ENCODE measurements around the gene MLEC. TPM values are rescaled to one million over a fixed set of nuclear protein-coding genes. Genes with fewer than 3 reads are reported as not detected.

Gene MLEC
- total RNA-seq, 4 donors from 2014 or later: 65.1 to 94.1 (median 85.8) TPM

DNA sequence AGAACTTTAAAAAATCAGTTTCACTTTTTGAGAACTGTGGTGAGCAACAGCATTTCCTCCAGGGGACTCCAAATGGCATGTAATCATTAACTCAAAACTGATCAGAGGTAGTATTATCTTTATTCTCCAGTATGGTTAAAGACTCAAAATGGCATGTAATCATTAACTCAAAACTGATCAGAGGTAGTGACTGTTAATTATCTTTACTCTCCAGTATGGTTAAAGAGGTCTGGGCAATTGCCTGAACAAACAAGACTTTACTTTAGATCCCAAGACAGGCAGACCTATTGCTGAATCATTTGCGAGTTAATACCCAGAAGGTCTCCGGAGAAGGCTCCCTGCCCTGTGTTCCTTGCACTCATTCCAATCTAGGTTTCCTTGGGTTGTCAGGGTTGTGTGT, 32.1 kb downstream of the MLEC start:
- TF ChIP-seq, protein P1, sequence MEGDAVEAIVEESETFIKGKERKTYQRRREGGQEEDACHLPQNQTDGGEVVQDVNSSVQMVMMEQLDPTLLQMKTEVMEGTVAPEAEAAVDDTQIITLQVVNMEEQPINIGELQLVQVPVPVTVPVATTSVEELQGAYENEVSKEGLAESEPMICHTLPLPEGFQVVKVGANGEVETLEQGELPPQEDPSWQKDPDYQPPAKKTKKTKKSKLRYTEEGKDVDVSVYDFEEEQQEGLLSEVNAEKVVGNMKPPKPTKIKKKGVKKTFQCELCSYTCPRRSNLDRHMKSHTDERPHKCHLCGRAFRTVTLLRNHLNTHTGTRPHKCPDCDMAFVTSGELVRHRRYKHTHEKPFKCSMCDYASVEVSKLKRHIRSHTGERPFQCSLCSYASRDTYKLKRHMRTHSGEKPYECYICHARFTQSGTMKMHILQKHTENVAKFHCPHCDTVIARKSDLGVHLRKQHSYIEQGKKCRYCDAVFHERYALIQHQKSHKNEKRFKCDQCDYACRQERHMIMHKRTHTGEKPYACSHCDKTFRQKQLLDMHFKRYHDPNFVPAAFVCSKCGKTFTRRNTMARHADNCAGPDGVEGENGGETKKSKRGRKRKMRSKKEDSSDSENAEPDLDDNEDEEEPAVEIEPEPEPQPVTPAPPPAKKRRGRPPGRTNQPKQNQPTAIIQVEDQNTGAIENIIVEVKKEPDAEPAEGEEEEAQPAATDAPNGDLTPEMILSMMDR (IDR thresholded peaks at IDR 0.05; ENCODE audit: low read depth): no peak

DNA sequence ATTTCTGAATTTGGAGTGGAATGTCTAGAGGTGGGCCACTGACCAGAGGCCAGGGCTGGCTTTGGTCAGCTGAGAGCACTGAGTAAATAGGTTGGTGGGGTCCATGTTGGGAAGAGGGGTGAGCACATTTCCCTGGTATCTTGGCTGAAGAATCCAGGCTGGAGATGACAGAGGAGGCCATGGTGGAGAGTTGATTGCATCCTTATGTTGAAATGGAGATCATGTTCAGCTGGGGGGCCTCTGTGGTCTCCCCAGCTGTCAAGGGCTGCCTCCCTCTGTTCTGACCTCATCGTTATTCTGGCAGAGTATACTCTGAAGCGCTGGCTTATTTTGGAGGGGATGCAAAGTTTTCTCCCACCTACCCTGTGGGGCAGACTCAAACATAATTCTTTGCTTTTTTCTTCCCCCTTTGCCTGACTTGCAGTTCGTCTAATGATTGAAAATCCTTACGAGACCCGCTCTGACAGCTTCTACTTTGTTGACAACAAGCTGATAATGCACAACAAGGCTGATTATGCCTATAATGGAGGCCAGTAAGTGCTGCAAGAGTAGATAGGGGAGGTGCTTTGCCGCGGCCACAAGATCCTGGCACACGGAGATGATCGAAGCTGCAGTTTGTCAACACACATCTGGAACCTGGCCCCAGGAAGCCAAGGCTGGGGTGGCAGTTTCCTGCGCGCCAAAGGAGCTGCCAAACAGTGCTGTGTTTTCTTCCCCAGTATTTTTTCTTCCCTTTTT, 32.7 kb downstream of the MLEC start:
- TF ChIP-seq, protein P1 (IDR thresholded peaks at IDR 0.05; ENCODE audit: low read depth): no peak

DNA sequence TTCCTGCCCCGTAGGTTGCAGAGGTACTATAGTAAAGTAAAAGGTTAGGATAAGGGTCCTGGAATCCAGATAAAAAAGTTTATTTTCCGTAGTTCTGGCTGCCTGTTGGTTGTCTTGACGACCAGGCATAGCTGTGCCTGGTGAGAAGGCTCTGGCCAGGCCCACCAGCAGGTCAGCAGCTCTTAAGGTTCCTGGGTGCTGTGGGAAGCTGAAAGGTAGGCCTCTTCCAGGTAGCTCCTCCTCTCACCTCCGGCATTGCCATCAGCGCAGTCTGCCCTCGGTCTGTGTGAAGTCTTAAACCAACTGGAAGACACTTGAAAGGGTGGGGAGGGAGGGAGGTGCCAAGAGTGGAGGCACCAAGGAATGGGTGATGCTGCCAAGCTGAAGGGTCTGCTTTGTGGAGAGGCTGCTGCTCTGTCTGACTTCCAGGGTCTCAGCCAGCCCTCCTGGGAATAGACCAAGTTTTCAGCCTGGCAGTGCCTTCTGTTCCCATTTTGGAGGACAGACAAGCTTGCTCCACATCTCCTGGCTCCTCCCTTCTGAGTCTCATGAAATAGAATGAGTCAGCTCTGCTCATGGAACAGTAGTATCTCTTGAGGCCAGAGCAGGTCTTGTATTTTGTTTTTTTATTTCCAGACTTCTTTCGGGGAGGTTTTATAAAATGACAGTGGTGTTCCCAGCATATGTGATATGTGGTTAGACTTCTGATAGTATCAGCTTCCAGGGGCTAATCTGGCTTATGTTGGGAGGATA, 33.5 kb downstream of the MLEC start:
- TF ChIP-seq, protein P1 (IDR thresholded peaks at IDR 0.05; ENCODE audit: low read depth): no peak

DNA sequence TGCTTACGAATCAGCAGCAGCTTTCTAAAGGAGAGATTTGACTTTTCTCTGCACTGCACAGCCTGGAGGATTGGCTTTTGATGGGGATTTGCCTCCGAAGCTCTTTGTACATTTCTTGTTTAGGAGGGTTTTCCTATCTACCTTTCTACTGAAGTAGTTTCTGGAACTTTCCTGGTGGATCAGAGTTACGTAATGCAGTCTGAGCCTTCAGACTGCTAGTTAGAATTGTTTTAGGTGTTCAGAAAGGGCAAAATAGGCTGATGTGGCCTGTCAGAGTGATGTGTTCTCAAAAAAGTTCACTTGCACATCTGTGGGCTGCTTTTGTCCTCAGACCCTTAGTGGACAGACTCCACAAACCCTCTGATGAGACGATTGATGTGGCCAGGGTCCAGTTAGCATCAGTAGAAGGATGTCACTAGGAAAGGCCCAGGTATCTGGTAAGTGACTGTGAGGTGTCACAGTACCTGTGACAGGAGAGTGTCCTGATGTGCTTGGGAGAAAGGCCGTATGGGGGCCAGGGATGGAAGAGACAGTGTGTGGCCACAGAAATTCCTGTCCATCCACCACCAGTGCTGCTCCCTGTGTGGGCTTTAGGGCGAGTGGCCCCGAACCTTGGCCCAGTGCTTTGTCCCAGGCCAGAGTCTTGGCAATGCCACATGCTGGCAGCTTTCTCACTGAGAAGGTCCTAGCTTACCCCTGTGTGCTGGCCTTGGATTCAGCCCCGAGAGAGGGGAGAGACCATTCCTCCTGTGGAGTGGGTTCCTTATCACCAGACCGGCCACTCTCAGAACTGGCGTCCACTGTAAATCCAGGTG, 34.2 kb downstream of the MLEC start:
- TF ChIP-seq, protein P1 (IDR thresholded peaks at IDR 0.05; ENCODE audit: low read depth): no peak

DNA sequence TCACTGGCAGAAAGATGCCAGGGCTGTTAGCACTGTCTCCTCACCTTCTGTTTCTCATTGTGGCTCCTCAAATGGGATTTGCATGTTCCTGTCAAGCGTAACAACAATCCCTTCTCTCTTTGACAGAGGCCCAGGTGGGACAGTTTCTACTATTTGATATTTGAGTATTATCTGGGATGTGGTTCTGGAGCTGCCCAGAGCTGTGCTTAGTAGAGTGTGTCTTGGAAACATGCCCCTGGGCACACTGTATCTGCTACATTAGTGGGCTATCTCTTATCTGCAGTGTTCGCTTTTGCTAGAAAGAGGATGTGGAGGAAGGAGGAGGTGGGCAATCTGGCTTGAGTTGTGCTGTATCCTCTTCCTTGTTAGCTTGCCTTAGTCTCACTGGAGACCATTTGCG, 34.9 kb downstream of the MLEC start:
- TF ChIP-seq, protein P1 (IDR thresholded peaks at IDR 0.05; ENCODE audit: low read depth): no peak

DNA sequence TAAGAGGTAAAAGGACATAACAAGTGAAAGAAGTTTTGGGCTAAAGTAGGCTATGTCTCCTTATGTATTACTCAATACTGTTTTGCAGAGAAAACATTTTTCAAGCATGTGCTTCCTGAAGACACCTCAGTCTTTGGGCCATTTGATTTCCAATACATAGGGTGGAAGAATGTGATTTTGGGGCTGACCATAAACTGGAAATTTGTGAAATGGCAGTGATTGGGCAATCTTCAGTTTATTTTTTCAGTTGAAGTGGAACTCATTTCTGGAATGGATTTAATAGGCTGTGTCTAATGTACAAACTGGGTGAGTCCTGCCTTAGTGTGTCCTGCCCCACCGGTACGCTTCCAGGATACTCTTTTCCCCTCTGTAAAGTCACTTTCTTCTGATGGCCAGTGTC, 35.8 kb downstream of the MLEC start:
- TF ChIP-seq, protein P1 (IDR thresholded peaks at IDR 0.05; ENCODE audit: low read depth): no peak

DNA sequence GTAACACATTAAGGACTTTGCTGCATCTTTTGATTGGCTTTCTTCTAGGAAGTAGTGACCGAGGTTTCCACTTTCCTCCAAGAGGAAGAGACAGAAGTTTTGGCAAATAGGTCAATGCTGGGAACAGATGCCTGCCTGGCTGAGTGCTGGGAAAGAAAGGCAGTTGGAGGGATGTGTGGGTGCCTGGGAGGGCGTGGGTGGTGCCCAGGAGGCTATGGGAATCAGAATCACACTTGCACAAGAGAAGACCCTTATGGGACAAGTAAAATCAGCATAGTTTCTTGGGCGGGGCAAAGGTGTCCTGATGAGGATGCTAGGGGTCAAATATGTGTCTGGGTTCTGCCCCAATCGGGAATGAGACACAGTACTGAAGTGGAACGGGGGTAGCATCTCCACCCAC, 37.8 kb downstream of the MLEC start:
- TF ChIP-seq, protein P1 (IDR thresholded peaks at IDR 0.05; ENCODE audit: low read depth): no peak

All from subcutaneous adipose tissue (tissue), 4 donors.